HG02610 (cell line): ENCODE measurements around the gene DMD.
"Not testable (repeated sequence)": the region's sequence is repeated elsewhere in the genome, so short reads cannot be mapped to it uniquely, and the experiment has no call there.

ENCODE experiments used
- ATAC-seq: cut with Tn5 transposase; IDR thresholded peaks from one replicate; pipeline ENCODE4 v1.9.1; 2021; ENCODE audit warnings: mild to moderate bottlenecking, moderate library complexity; ENCODE audit not compliant: unreplicated experiment

DMD gene

DNA sequence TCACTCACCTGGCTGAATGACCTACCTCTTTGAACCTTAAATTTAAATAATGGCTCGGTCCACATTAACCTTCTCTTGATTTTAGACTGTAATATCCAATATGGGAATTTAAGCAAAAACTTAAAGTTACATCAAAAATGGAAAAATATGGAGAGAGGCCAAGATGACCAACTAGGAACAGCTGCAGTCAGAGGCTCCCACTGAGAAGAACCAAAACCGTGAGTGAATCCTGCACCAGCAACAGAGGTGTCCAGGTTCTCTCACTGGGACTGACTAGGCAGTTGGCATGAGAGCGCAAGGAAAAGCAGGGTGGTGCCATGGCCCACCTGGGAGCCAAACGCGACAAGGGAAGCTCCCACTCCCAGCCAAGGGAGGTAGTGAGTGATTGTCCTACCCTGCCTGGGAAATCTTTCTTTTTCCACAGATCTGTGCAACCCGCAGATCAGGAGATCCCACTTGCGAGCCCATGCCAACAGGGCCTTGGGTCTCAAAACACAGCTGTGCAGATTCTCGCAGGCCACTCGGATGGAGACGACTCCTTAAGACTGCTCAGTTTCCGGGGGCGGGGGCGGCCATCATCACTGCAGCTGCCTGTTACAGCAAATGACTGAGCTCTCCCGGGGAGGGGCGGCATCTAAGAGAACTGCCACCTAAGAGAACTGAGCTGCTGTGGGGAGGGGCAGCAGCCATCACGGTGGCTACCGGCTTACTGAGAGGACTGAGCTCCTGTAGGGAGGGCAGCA, 343.4 kb downstream of the DMD start:
- no peak for ATAC-seq

DNA sequence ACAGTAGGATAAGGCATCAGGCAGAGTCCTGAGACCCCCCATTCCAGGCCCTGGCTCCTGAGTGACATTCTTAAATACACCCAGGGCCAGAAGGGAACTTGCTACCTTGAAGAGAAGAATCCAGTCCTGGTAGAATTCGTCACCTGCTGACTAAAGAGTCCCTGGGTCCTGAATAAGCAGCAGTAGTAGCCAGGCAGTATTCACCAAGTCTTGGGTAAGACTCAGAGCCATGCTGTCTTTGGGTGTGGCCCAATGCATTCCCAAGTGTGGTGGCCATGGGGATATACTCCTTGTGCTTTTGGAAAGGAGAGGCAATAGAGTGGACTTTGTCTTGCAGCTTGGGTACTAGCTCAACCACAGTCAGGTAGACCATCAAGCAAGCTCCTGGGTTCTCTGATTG, 359.1 kb downstream of the DMD start:
- ATAC-seq = no peak

DNA sequence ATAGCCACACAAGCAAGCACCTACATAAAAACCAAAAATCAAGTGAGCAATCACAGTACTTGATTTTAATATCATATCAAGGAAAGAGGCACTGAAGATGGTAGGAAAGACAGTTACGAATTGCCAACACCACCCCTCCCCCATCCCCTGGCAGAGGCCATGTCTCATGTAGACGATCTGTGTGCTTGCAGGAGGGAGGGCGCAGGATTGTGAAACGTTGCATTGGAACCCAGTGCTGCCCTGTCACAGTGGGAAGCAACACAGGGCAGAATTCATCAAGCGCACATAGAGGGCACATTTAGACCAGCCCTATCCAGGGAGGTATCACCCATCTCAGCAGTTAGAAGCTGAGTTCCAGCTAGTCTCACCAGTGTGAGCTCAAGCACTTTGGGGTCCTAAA, 359.8 kb downstream of the DMD start:
- ATAC-seq = no peak

DNA sequence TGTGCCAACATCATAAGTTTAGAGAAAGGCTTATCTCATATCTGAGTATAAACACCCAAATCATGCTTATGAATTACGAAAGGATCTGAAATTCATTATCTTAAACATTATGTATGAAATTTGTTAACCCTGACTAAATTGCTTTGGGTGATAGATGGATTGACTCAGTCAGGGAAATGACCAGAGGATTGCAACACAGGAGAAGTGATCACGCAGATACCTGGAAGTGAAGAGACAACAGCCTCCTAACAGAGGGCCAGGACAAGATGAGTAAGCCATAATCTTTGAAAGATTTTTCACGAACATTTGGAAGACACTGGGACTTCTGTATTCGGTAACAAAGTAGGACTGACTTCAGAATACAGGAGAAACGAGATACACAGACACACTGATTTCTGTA, 363.4 kb downstream of the DMD start:
- ATAC-seq = no peak

DNA sequence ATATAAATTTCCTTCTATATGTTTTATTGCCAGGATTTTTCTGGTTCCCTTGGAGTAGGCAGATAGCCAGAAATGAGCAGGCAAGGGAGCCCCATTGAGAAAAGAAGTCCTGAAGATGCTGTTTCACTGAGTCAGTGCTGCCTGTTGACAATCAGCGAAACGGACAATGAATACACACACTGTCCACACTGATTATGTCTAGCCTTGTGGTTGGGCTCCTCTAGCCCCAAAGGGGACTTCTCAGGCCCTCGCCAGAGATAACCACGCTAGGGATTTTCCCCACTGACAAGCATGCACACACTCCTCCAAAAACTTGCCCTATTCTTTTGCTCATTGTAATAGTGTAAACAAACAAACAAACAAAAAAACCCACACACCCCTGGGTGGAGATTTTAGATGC, 369.3 kb downstream of the DMD start:
- no peak for ATAC-seq

DNA sequence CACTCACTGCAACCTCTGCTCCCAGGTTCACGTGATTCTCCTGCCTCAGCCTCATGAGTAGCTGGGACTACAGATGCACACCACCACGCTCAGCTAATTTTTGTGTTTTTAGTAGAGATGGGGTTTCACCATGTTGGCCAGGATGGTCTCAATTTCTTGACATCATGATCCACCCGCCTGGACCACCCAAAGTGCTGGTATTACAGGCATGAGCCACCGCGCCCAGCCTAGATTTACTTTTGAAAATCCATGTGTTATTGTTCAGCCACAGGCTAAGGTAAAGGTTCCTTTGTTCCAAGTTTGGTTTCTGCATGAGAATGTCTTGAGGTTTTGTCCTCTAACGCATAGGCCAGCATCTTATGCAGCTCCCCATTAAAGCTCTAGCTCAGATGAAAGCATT, 371.6 kb downstream of the DMD start:
- ATAC-seq = no peak

DNA sequence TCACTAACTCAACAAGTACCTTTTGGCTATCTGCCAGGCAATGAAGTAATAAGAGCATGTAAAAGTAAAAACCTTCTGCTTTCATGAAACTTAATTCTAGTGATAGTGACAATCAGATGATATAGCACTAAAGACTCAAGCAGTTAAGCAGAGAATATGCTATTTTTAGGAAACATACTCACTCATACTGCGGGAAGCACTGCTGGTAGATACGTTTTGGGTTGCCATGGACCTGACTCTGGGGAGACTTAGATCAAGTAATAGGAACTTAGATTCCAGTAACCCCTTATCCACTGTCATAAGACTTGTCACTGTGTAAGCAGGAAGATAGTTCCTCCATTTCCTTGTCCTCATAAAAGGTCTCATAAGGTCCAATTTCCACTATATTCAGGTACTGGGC, 386.3 kb downstream of the DMD start:
- no peak for ATAC-seq

DNA sequence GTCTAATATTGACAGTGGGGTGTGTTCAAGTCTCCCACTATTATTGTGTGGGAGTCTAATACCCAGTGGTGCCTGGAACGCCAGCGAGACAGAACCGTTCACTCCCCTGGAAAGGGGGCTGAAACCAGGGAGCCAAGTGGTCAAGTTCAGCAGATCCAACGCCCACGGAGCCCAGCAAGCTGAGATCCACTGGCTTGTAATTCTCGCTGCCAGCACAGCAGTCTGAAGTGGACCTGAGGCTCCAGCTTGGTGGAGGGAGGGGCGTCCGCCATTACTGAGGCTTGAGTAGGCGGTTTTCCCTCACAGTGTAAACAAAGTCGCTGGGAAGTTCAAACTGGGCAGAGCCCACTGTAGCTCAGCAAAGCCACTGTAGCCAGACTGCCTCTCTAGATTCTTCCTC, 407.3 kb downstream of the DMD start:
- ATAC-seq = no peak

DNA sequence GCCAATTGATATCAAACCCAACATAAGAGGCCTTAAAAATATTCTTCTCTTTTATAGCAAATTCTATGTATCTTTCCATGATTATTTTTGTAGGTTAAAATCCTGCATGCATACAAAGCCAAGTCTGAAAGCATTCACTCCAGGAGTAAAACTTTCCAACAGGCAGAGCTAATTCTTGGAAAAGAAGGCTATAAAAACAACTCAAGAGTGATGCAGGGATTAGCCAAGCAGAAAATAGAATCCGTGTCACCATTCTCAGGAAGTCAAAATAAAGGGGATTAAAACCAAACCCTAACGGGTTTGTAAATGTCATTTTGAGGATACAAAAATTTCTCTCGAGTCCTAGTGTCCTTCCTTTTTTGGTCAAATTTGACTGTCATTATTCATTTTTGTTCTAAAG, 412.4 kb downstream of the DMD start:
- ATAC-seq = no peak

DNA sequence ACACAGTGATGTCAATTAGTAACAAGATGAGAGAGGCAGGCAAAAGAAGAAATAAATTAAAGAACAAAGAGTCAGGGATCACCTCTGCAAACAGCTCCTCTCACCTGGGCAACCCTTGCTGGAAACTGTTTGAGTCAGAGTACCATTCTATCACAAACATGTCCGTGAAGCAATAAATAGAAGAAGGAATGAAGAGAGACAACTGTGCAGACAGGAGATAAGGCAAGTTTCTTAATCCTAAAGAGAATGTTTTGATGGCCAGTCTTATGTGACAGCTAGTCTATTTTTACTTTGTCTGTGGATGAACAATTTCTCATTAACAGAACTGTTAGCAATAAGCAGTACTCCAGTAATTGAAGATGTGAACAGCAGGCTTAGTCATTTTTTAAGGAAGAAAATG, 422.4 kb downstream of the DMD start:
- no peak for ATAC-seq

DNA sequence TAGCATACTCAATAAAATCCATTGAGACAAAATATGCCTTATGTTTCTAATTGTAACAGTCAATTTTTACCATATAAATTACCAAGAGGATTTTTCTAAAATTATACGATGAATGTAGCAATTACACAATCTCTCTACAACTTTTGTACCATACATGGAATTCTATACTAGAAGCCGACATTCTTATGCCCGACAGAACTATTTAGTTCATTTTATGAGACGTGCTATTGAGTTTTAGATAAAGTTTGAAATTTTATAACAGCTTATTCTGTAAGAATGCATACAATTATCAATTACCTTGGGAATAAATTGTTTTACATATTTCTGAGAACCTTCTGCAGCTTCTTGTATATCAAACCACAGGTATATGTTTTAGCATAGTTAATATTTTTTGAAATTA, 431.2 kb downstream of the DMD start:
- ATAC-seq = no peak

DNA sequence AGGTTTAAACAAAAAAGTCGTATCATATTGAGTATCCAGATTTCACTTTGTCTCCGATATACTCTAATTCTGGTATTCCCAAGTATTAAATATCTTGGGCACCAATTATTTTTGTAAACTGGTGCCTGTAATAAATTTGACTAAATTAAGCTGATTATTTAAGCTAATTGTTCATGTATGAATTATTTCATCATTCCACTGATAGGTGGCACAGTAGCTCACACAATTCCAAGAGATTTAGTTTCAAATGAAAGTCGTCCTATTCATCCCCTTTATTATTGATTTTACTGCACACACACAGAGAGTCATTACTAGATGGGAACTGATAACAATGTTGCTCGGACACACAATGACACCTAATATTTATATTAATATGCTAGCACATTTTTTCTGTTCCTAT, 432.4 kb downstream of the DMD start:
- ATAC-seq = no peak

DNA sequence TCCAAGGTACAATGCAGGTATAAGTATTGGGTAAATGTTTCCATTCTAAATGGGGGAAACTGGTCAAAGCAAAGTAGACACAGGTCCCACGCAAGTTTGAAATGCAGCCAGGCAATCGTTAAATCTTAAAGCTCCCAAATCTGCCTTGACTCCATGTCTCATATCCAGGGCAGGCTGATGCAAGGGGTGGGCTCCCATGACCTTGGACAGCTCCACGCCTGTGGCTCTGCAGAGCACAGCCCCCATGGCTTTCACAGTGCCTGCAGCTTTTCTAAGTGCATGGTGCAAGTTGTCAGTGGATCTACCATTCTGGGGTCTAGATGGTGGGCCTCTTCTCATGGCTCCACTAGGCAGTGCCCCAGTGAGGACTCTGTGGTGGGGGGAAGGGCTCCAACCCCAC, 436.4 kb downstream of the DMD start:
- ATAC-seq = no peak

DNA sequence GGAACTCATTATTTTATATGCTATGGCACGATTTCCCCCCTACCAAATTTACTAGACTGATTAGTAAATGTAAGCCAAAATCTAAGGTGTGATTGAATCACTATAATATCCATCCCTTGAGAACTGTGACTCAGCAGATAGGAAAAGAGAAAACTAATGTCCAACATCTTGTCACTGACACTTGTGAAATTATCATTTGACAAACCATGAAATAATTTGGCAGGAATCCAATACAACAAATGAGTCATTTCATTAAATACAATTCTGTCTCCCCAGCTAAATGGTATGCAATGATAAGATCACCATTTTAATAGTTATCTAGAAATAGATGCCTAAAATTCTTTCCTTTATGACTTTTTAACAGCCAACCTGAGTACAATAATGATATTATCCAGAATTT, 462.3 kb downstream of the DMD start:
- ATAC-seq = no peak

DNA sequence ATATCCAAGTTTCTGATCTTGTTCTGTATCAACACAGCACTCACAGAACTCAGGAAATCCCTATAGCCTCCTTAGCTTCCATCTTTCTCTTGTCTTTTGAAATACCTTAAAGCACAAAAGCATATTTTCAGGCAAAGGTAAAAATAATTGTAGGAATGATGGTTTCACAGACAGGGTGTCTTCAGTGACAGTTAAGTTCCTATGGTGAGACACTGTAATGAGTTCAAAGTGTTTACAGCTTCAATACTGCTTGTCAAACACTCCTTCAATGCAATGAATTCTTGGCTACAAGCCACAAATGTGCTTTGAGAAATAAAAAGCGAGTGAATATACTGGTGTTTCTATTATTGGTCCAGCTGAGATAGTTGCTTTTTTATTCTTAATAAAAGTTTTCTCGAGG, 466.0 kb downstream of the DMD start:
- ATAC-seq = no peak

DNA sequence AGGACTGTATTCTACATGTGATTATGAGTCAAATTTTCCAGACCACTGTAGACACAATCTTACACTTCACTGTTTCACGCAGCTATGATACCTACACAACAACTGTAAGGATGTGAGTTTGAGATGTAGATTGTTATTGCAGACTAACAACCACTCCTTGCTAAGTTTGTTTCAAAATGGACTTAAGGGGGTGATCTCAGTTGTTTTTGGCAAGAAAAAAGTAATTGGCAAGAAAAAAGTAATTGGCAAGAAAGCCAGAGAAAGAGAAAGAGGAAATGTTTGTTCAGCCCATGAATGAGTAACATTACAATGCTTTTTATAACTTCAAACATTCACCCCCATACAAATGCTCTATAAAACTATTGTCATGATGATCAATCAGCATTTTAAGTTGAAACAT, 466.4 kb downstream of the DMD start:
- no peak for ATAC-seq

DNA sequence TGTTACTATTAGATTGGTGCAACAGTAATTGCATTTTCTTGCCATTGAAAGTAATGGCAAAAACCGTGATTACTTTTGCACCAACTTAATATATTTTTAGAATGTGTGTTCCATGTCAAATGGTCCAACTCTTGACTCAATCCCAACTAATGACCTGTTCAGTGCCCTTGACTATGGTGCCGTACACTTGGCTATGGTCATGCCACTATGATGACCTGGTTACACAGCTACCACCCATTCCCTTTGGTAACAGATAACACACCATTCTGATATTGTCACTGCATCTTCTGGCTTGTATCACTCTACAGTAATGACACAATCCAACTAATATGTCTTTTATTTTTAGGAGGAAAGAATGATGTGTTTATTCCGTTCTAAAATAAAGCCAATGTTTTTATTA, 469.4 kb downstream of the DMD start:
- ATAC-seq = no peak

DNA sequence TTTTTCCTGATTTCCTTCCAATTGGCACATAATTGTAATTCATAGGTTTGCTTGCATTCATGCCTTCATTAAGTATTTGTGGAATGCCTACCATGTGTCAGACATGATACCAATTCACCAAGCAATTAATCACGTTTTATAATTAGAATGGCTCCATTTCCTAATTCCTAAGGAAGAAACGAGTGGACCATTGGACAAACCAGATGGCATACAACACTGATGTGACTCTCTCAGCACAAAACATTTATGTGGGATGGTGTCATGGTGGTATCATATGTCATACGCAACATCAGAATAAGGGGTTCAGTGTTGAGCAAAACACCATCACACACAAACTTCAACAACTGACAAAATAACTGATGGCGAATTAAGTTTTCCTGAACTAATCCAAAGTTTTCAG, 502.8 kb downstream of the DMD start:
- no peak for ATAC-seq

DNA sequence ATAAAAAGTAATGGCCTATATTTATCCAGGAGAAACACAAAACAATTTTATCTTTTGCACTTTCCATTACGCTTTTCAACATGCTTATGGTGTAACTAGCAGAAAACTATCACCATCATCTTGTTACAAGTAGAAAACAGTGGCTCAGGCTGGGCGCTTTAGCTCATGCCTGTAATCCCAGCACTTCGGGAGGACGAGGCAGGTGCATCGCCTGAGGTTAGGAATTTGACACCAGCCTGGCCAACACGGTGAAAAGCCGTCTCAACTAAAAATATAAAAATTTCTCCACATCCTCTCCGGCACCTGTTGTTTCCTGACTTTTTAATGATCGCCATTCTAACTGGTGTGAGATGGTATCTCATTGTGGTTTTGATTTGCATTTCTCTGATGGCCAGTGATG, 506.0 kb downstream of the DMD start:
- not testable (repeated sequence) for ATAC-seq

DNA sequence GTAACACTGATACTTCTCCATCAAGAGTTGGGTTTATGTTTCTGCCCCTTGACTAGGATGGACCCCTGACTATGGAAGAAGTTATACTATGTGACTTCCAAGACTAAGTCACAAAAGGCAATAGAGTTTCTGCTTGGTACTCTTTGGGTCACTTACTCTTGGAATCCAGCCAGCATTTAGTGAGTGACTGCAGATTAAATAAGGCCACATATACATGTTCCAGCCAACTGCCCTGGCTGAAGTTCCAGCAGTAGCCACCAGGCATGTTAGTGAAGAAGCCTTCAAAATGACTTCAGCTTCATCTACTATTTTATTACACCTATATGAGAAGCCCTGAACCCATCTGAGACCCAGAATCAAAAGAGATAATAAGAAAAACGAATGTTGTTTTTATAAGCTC, 524.0 kb downstream of the DMD start:
- ATAC-seq = no peak

DNA sequence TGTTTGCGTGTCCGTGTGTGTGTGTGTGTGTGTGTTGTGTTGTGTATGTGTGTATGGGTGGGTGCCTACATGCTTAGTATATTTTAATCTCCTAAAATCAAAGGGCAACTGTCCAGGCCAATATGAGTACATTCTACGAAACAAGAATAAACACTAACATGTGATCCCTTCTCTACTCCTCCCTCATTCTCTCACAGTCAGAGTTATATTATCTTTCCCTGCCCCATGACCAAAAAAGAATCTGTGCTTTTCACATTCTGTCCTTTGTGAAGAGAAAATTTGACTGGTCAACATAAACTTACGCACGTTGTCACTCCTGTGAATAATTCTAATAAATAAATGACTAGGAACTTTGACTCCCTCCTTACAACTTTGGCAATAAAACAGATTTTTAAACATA, 532.9 kb downstream of the DMD start:
- ATAC-seq = no peak

DNA sequence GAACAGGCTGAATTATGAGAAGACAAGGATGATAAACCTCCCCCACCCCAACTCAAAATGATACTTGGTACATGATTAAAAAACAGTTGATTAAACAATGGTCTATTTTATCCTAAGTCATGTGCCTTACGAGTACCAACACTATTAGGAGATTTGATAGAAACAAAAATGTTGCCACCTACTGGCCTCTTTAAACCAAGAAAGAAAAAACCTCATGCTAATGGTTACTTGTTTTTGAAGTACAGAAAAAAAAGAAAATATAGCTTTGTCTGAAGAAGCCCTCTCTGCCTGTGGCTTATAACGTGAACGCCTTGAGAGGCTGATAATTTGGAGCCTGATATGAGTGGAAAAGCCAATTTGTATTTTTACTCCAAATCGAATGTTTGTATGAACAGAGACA, 538.2 kb downstream of the DMD start:
- ATAC-seq = no peak

DNA sequence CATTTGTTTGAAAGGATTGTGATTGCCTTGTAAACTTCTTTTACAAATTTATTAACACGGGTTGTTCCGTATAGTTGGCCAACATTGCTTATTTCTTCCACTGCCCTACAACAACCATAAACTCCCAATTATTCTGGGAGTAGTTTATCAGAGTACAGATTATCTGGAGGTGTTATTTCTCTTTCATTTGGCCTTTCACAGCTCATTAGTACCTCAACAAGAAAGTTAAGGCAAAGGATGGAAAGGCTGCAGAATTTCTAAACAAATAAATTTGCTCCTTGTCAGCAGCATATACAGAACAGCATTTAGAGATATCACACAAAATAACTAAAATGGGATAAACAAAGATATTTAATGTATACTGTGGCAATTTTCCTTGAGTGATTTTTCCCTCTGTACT, 548.8 kb downstream of the DMD start:
- ATAC-seq = no peak
